Cardiac muscle cell (in vitro differentiated cells and primary cell): ENCODE measurements around the gene MYCBPAP. TPM values are rescaled to one million over a fixed set of nuclear protein-coding genes. Genes with fewer than 3 reads are reported as not detected.

Experiments
- DNase-seq, 2 donors: peaks; one replicate each; pipeline versions ENCODE4 v3.0.0 to v3.0.0-alpha.2; 2010 to 2017; ENCODE audit warnings: low read depth in 1 of 2, low spot score in 1 of 2
- H3K27ac ChIP-seq: fragments of 200-600 bp; sonication (generic); 2 replicates; pipeline ENCODE4 v1.5.1; 2016
- H3K27me3 ChIP-seq: fragments of 200-600 bp; sonication (generic); 2 replicates; pipeline ENCODE4 v1.6.0; 2016; ENCODE audit warnings: control low read depth
- H3K36me3 ChIP-seq: fragments of 200-600 bp; sonication (generic); 2 replicates; pipeline ENCODE4 v1.5.1; 2016; ENCODE audit warnings: control low read depth
- H3K4me1 ChIP-seq: fragments of 200-600 bp; sonication (generic); 2 replicates; pipeline ENCODE4 v1.8.1; 2017; ENCODE audit warnings: low read depth, mild to moderate bottlenecking, mixed run types
- H3K4me3 ChIP-seq: fragments of 200-600 bp; sonication (generic); 2 replicates; pipeline ENCODE4 v1.5.1; 2016; ENCODE audit warnings: mild to moderate bottlenecking
- H3K9me3 ChIP-seq: fragments of 200-600 bp; sonication (generic); 2 replicates; pipeline ENCODE4 v1.5.1; 2017; ENCODE audit warnings: low read depth, mild to moderate bottlenecking, control low read depth
- CTCF ChIP-seq: IDR thresholded peaks from 2 replicates; pipeline ENCODE4 v1.5.1; 2012; ENCODE audit warnings: low read depth, mild to moderate bottlenecking, low read length
- polyA plus RNA-seq: library from polyadenylated mRNA; unstranded; fragments of >200 nt; fragmentation: Nextera tagmentation; extraction: Ambion mirVana; gene quantifications from 2 replicates; pipeline ENCODE4 v1.2.1, GENCODE V29; 2016
- total RNA-seq: library from RNA; depleted of rRNA; stranded (reverse); fragments of >200 nt; gene quantifications from 2 replicates; pipeline ENCODE4 v1.2.3, GENCODE V29; 2016

Gene MYCBPAP
- total and polyA plus RNA-seq, 2 experiments from 2014 or later: 1.2 to 3.2 TPM

GRCh38 chr17:50547736-50548083 is 39.5 kb downstream of the MYCBPAP start:
- Histone ChIP-seq H3K36me3 (no peaks in the 10 kb centered on the region), H3K27me3 (no peaks in the 10 kb centered on the region), H3K27ac (no peak overlapping the region), H3K9me3 (no peaks in the 10 kb centered on the region), H3K4me3 (peak overlapping the region; percentile 46), H3K4me1 (peaks cover 2% of the 10 kb centered on the region)
- no peak for DNase-seq
- TF ChIP-seq CTCF: no peak

DNA sequence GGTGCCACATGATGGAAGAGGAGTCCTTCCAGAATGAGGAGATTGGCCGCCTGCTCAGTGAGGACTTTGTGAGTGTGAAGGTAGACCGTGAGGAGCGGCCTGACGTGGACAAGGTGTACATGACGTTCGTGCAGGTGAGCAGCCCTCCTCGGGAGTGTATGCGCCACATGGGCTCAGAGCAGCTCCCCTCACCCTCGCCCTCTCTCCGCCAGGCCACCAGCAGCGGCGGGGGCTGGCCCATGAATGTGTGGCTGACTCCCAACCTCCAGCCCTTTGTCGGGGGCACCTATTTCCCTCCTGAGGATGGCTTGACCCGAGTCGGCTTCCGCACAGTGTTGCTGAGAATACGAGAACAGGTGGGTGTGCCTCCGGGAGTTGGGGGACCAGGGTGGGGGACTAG is 40.6 kb downstream of the MYCBPAP start:
- Histone ChIP-seq H3K9me3 (no peaks in the 10 kb centered on the region), H3K4me3 (no peak overlapping the region), H3K27ac (no peak overlapping the region), H3K27me3 (no peaks in the 10 kb centered on the region), H3K36me3 (no peaks in the 10 kb centered on the region), H3K4me1 (no peaks in the 10 kb centered on the region)
- no peak for TF ChIP-seq CTCF
- no peak for DNase-seq

DNA sequence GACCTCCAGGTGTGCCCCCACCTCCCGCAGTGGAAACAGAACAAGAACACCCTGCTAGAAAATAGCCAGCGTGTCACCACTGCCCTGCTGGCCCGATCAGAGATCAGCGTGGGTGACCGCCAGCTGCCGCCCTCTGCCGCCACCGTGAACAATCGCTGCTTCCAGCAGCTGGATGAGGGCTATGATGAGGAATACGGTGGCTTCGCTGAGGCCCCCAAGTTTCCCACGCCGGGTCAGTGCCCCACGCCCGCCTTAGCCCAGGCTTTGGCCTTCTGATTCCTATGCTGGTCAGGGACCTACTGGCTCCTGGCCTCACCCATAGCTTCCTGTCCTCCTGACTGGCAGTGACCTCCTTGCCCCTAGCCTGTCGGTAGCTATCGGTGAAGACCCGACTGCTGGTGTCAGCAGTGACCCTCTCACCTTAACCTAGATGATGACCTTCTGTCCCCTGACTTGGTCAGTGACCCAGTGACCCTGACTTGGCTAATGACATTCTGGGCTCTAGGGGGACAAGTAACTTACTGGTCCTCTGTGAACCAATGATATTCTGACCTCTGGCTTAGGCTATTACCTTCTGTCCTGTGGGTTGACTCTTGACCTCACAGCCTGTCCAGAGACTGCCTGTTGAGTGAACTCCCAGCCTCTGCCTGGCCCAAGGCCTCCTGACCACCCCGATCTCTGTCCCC is 41.2 kb downstream of the MYCBPAP start:
- no peak overlapping the region for H3K4me3 ChIP-seq

GRCh38 chr17:50549969-50550368 is 41.7 kb downstream of the MYCBPAP start:
- no peak overlapping the region for H3K27ac ChIP-seq
- TF ChIP-seq CTCF: no peak
- H3K4me1 ChIP-seq: no peaks in the 10 kb centered on the region
- H3K27me3 ChIP-seq: no peaks in the 10 kb centered on the region
- H3K36me3 ChIP-seq: no peaks in the 10 kb centered on the region
- no peak for DNase-seq
- no peaks in the 10 kb centered on the region for H3K9me3 ChIP-seq
- H3K4me3 ChIP-seq: no peak overlapping the region

More for the DNA sequence above, 41.2 kb downstream of the MYCBPAP start:
- no peaks in the 10 kb centered on the region for H3K36me3 ChIP-seq
- no peaks in the 10 kb centered on the region for H3K9me3 ChIP-seq
- no peak for DNase-seq
- H3K4me1 ChIP-seq: no peaks in the 10 kb centered on the region
- H3K27me3 ChIP-seq: no peaks in the 10 kb centered on the region
- no peak for TF ChIP-seq CTCF
- H3K27ac ChIP-seq: no peak overlapping the region

DNA sequence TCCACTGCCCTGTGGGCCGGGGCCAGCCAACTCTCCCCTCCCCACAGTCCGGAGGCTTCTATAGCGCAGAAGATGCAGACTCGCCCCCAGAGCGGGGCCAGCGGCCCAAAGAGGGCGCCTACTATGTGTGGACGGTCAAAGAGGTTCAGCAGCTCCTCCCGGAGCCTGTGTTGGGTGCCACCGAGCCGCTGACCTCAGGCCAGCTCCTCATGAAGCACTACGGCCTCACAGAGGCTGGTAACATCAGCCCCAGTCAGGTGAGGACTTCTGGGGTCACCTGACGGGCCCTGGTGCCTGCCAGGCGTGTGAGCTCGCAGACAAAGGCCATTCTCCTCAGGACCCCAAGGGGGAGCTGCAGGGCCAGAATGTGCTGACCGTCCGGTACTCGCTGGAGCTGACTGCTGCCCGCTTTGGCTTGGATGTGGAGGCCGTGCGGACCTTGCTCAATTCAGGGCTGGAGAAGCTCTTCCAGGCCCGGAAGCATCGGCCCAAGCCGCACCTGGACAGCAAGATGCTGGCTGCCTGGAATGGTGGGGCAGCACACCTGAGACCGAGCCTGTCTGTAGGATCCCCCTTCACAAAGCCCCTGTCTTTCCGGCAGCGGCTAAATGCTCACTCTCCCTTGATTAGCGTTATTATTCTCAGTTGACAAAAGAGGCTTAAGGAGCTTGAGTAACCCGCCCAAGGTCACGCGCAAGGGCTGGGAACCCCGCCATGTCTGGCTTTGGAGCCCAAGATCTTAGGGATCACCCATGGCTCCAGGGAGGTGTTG is 42.6 kb downstream of the MYCBPAP start:
- peak; percentile 93 to 94 for DNase-seq
- no peaks in the 10 kb centered on the region for H3K4me1 ChIP-seq
- H3K36me3 ChIP-seq: no peaks in the 10 kb centered on the region
- H3K9me3 ChIP-seq: no peaks in the 10 kb centered on the region
- H3K27me3 ChIP-seq: no peaks in the 10 kb centered on the region
- peak; percentile 91 for TF ChIP-seq CTCF
- H3K27ac ChIP-seq: no peak overlapping the region
- no peak overlapping the region for H3K4me3 ChIP-seq
